AG04450 (cell line): ENCODE measurements around the gene CLCNKA. TPM values are rescaled to one million over a fixed set of nuclear protein-coding genes. Genes with fewer than 3 reads are reported as not detected.
A peak's percentile ranks its signal among the peaks of the same experiment; 100 is the strongest.

ENCODE experiments used
- CTCF ChIA-PET: fragments of 300-600, 350-600 bp; formaldehyde crosslinking; extraction: SDS; loops from one replicate; lab custom pipeline; 2022; ENCODE audit warnings: antibody characterized with exemption, inconsistent platforms; lab: Charles Lee
- POLR2A ChIA-PET: fragments of 350-600 bp; formaldehyde crosslinking; extraction: SDS; loops from one replicate; lab custom pipeline; 2021; ENCODE audit warnings: antibody characterized with exemption, inconsistent platforms; lab: Yijun Ruan, JAX
- DNase-seq: peaks from one replicate; pipeline ENCODE4 v3.0.0-alpha.2; 2011; ENCODE audit warnings: low read depth, low spot score
- H3K27ac ChIP-seq: one replicate; pipeline ENCODE4 v1.5.1; 2012; ENCODE audit warnings: low read depth, low read length, control low read depth
- H3K27me3 ChIP-seq: one replicate; pipeline ENCODE4 v1.6.0; 2012; ENCODE audit warnings: low read length; ENCODE audit not compliant: control insufficient read depth, insufficient read depth
- H3K4me3 ChIP-seq: 2 replicates; pipeline ENCODE4 v1.5.1; 2011; ENCODE audit warnings: mild to moderate bottlenecking, low read depth, low read length, control low read depth
- H3K9me3 ChIP-seq: 2 replicates; pipeline ENCODE4 v1.5.1; 2012; ENCODE audit warnings: low read length; ENCODE audit not compliant: control insufficient read depth, insufficient read depth
- polyA plus RNA-seq: library from polyadenylated mRNA; depleted of rRNA; stranded (reverse); fragments of >200 nt; gene quantifications from 2 replicates; pipeline ENCODE4 v1.2.3, GENCODE V29; 2011
- TF ChIP-seq, protein P1 (sequence below): IDR thresholded peaks from 2 replicates; pipeline ENCODE4 v1.5.1; 2011; ENCODE audit warnings: low read depth, low read length, control low read depth, inconsistent platforms

CLCNKA gene
- polyA plus RNA-seq, 1 experiment: not detected

DNA sequence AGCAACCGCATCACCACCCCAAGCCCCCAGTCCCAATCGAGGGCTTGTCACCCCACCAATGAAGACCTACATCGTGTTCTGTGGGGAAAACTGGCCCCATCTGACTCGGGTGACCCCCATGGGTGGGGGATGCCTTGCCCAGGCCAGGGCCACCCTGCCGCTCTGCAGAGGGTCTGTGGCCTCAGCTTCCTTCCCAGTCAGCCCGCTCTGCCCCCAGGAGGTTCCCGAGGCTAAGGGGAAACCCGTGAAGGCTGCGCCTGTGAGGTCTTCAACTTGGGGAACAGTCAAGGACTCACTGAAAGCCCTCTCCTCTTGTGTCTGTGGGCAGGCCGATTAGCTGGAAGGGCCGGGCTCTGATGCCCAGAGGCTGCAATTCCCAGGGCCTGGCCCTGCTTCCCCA is 15.8 kb upstream of the CLCNKA start:
- Histone ChIP-seq H3K4me3 (no peak overlapping the region), H3K27me3 (no peaks in the 10 kb centered on the region), H3K27ac (no peak overlapping the region), H3K9me3 (no peaks in the 10 kb centered on the region; the same call in 1 of the 2 replicates)
- POLR2A ChIA-PET: no interaction called here
- DNase-seq: no peak
- CTCF ChIA-PET: interaction anchor here (1.2 to 5.7 kb wide), 4 partner anchors 11 to 212 kb away, joined by 4 to 31 read pairs (median 6); no protein-coding TSS in a partner anchor
- TF ChIP-seq, protein P1, sequence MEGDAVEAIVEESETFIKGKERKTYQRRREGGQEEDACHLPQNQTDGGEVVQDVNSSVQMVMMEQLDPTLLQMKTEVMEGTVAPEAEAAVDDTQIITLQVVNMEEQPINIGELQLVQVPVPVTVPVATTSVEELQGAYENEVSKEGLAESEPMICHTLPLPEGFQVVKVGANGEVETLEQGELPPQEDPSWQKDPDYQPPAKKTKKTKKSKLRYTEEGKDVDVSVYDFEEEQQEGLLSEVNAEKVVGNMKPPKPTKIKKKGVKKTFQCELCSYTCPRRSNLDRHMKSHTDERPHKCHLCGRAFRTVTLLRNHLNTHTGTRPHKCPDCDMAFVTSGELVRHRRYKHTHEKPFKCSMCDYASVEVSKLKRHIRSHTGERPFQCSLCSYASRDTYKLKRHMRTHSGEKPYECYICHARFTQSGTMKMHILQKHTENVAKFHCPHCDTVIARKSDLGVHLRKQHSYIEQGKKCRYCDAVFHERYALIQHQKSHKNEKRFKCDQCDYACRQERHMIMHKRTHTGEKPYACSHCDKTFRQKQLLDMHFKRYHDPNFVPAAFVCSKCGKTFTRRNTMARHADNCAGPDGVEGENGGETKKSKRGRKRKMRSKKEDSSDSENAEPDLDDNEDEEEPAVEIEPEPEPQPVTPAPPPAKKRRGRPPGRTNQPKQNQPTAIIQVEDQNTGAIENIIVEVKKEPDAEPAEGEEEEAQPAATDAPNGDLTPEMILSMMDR: no peak

DNA sequence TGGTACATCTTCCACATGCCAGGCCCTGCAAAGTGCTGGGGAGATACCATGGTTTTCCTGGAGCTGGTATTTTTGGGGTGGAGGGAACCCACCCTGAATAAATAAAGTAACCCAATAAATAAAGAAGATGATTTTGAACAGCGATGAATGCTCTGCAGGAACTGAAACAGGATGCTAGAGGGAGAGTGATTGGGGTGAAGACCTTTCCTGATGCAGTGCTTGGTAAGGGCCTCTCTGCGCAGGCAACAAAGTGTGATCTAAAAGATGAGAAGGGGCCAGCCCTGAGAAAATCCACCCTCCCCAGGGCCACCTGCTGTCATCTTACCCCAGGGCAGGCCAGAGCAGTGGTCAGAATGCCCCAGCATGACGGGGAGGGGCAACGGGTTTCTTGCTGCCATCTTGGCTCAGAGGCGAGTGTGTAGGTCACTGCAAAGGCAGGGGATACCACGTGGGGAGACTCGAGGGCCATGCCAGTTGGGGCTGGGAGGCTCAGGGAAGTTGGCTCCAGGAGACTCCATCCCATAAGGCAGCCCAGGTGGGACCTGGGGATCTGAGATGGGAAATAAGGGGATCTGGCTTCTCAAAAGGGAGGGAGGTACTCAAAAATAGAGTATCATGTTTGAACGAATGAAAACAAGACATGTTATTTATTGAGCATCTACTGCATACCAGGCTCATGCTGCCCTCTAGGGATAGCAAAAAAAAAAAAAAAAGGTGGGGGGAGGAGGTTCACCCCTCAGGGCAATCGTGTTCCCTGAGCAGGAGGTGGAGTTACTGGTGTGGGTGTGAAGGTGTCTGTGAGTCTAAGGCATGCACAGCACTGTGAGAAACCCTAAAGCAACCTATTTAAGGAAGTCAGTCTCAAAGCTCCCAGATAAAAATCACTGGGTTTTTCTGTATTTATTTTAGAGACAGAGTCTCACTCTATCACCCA is 15.0 kb upstream of the CLCNKA start:
- Histone ChIP-seq H3K27ac (no peak overlapping the region), H3K4me3 (no peak overlapping the region), H3K27me3 (no peaks in the 10 kb centered on the region), H3K9me3 (no peaks in the 10 kb centered on the region; the same call in 1 of the 2 replicates)
- ChIA-PET CTCF (interaction anchor here (0.5 to 5.7 kb wide), 17 partner anchors 11 to 320 kb away, joined by 3 to 31 read pairs (median 4); partner anchors contain the start of genes FAM131C, HSPB7 and SPEN), POLR2A (no interaction called here)
- DNase-seq: no peak
- TF ChIP-seq, protein P1: no peak

DNA sequence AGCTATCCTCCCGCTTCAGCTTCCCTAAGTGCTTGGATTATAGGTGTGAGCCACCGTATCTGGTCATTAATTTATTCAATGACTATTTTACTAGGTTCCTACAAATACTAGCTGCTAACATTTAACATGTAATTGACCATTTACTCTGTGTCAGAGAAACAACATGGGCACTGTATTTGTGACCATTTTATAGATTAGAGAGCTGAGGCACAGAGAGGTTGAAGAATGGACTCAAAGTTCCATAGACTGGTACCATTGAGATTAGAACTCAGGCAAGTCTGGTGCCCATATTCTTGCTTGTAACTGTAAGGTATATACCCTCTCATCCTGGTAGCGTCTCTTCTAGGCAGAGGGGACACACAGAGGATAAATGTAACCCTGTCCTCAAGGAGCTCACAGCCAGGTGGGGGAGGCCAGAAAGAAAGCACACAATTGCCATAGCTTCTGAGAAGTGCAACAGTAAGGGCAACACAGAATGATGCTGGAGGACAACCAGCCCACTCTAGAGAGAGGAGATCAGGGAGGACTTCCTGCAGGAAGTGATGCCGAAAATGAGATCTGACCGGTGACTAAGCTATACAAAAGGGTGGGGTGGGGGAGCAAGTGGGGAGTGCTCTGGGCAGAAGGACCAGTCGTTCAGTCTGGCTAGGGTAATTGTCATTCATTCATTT is 14.0 kb upstream of the CLCNKA start:
- H3K27ac ChIP-seq: no peak overlapping the region
- TF ChIP-seq, protein P1: no peak
- POLR2A ChIA-PET: no interaction called here
- no peaks in the 10 kb centered on the region for H3K27me3 ChIP-seq
- CTCF ChIA-PET: interaction anchor here (0.5 to 5.7 kb wide), 23 partner anchors 10 to 319 kb away, joined by 3 to 31 read pairs (median 4); partner anchors contain the start of genes FAM131C, HSPB7 and SPEN
- DNase-seq: no peak
- no peak overlapping the region for H3K4me3 ChIP-seq
- H3K9me3 ChIP-seq: no peaks in the 10 kb centered on the region; the same call in 1 of the 2 replicates

DNA sequence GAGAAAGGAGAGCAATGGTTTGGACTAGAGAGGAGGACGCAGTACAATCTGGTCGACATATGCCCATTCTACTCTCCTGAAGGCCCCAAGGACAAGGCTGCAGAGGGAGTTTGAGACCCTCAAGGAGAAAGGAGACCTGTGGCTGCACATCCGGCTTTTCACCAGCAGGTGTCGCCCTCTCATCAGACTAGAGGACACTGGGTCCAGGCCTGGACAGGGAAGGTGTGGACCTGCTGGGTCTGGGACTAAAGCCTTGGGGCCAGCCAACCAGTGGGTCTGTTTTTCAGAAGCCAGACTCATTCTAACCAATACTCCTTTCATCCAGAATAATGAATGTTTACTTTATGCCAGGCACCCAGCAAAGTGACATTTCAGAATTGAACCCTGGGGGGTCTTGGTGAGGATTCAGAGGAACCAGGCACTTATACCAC is 12.8 kb upstream of the CLCNKA start:
- CTCF ChIA-PET: interaction anchor here (0.6 to 5.7 kb wide), 21 partner anchors 9 to 197 kb away, joined by 3 to 31 read pairs (median 5); partner anchors contain the start of genes FAM131C and HSPB7
- DNase-seq: no peak
- POLR2A ChIA-PET: no interaction called here
- TF ChIP-seq, protein P1: peak; percentile 95
- Histone ChIP-seq H3K27ac (no peak overlapping the region), H3K27me3 (no peaks in the 10 kb centered on the region), H3K4me3 (no peak overlapping the region), H3K9me3 (no peaks in the 10 kb centered on the region; the same call in 1 of the 2 replicates)
